NT2/D1 (cell line): ENCODE measurements around the gene ZNF468.
"Not testable (repeated sequence)": the region's sequence is repeated elsewhere in the genome, so short reads cannot be mapped to it uniquely, and the experiment has no call there.

Experiments
- SUZ12 ChIP-seq: IDR thresholded peaks from 2 replicates; pipeline ENCODE4 v1.6.1; 2011; ENCODE audit not compliant: insufficient read length, insufficient read depth; ENCODE audit errors: extremely low read depth
- YY1 ChIP-seq: IDR thresholded peaks from 2 replicates; pipeline ENCODE4 v1.6.1; 2011; ENCODE audit not compliant: insufficient read length, insufficient read depth
- ZNF274 ChIP-seq: IDR thresholded peaks from 2 replicates; pipeline ENCODE4 v1.6.1; 2011; ENCODE audit warnings: mild to moderate bottlenecking, low read depth, low read length

- not testable (repeated sequence) for TF ChIP-seq ZNF274, YY1, SUZ12
Measured at GRCh38 chr19:52856540-52857377, 660 bp downstream of the ZNF468 start.
